GM23338 (cell line): ENCODE results near the gene LRP4. TPM values are rescaled to one million over a fixed set of nuclear protein-coding genes. Genes with fewer than 3 reads are reported as not detected.

Experiments
- ATAC-seq: fragments of 200-7000 bp; cut with Tn5 transposase; 3 replicates; pipeline ENCODE4 v1.9.1; 2020
- DNase-seq: peaks from one replicate; pipeline ENCODE4 v3.0.0-alpha.2; 2015; ENCODE audit warnings: low spot score
- H2AFZ ChIP-seq: fragments of 200-600 bp; sonication (generic); 2 replicates; pipeline ENCODE4 v1.8.0; 2016; ENCODE audit warnings: antibody characterized with exemption, mild to moderate bottlenecking, moderate library complexity
- H3F3A ChIP-seq: fragments of 200-600 bp; sonication (generic); replicated peaks from 2 replicates; pipeline ENCODE4 v1.8.0; 2017; ENCODE audit warnings: antibody characterized with exemption, mixed run types, low read depth
- H3K27ac ChIP-seq: fragments of 200-600 bp; sonication (generic); 2 replicates; pipeline ENCODE4 v1.6.1; 2016; ENCODE audit warnings: low read depth
- H3K27me3 ChIP-seq: fragments of 200-600 bp; sonication (generic); 2 replicates; pipeline ENCODE4 v1.8.0; 2016; ENCODE audit warnings: mild to moderate bottlenecking, mixed run types, moderate library complexity; ENCODE audit not compliant: insufficient read depth
- H3K36me3 ChIP-seq: fragments of 200-600 bp; sonication (generic); 2 replicates; pipeline ENCODE4 v1.8.0; 2016; ENCODE audit warnings: mild to moderate bottlenecking; ENCODE audit not compliant: insufficient read depth
- H3K4me1 ChIP-seq: fragments of 200-600 bp; sonication (generic); 2 replicates; pipeline ENCODE4 v1.8.0; 2016; ENCODE audit warnings: mild to moderate bottlenecking, moderate library complexity; ENCODE audit not compliant: insufficient read depth
- H3K4me2 ChIP-seq: fragments of 200-600 bp; sonication (generic); 2 replicates; pipeline ENCODE4 v1.7.1; 2017; ENCODE audit warnings: mixed run types
- H3K4me3 ChIP-seq: fragments of 200-600 bp; sonication (generic); 2 replicates; pipeline ENCODE4 v1.6.1; 2016; ENCODE audit warnings: mixed run types
- H3K79me2 ChIP-seq: fragments of 200-600 bp; sonication (generic); replicated peaks from 2 replicates; pipeline ENCODE4 v1.8.0; 2017; ENCODE audit warnings: mild to moderate bottlenecking; ENCODE audit not compliant: insufficient read depth
- H3K9me2 ChIP-seq: fragments of 200-600 bp; sonication (generic); 2 replicates; pipeline ENCODE4 v1.8.0; 2017; ENCODE audit not compliant: insufficient read depth
- H4K20me1 ChIP-seq: fragments of 200-600 bp; sonication (generic); replicated peaks from 2 replicates; pipeline ENCODE4 v1.8.0; 2017; ENCODE audit warnings: mild to moderate bottlenecking; ENCODE audit not compliant: insufficient read depth
- H3K27ac Mint-ChIP-seq: 2 replicates; pipeline ENCODE4 v1.8.0; 2020; ENCODE audit warnings: inconsistent platforms, mild to moderate bottlenecking, moderate library complexity, mixed read lengths
- H3K27me3 Mint-ChIP-seq: 3 replicates; pipeline ENCODE4 v1.8.0; 2022; ENCODE audit warnings: low read depth, mild to moderate bottlenecking, moderate library complexity, mixed read lengths, inconsistent platforms; ENCODE audit not compliant: insufficient read depth, poor library complexity
- H3K36me3 Mint-ChIP-seq: 3 replicates; pipeline ENCODE4 v1.8.0; 2021; ENCODE audit warnings: low read depth, mild to moderate bottlenecking, inconsistent platforms, moderate library complexity, mixed read lengths
- H3K4me1 Mint-ChIP-seq: 3 replicates; pipeline ENCODE4 v1.8.0; 2020; ENCODE audit warnings: mild to moderate bottlenecking, inconsistent platforms, mixed read lengths
- H3K4me3 Mint-ChIP-seq: 3 replicates; pipeline ENCODE4 v1.8.0; 2021; ENCODE audit warnings: moderate library complexity, mild to moderate bottlenecking, inconsistent platforms, mixed read lengths
- H3K9me3 Mint-ChIP-seq: 3 replicates; pipeline ENCODE4 v1.8.0; 2020; ENCODE audit warnings: moderate library complexity, mild to moderate bottlenecking, inconsistent platforms, mixed read lengths
- EZH2 ChIP-seq: fragments of 200-600 bp; sonication (generic); IDR thresholded peaks from one replicate; pipeline ENCODE4 v1.8.0; 2017; ENCODE audit warnings: antibody characterized with exemption, mild to moderate bottlenecking, low read depth; ENCODE audit not compliant: unreplicated experiment
- JUNB ChIP-seq: IDR thresholded peaks from one replicate; pipeline ENCODE4 v1.6.1; 2016; ENCODE audit warnings: antibody characterized with exemption; ENCODE audit not compliant: unreplicated experiment
- POLR2AphosphoS5 ChIP-seq: IDR thresholded peaks from 2 replicates; pipeline ENCODE4 v1.6.1; 2016; ENCODE audit warnings: antibody characterized with exemption, low read depth
- STAT1 ChIP-seq: IDR thresholded peaks from one replicate; pipeline ENCODE4 v1.6.1; 2016; ENCODE audit warnings: antibody characterized with exemption; ENCODE audit not compliant: unreplicated experiment
- ZNF331 ChIP-seq: fragments of 250-450 bp; sonication (Bioruptor Pico); IDR thresholded peaks from 2 replicates; pipeline ENCODE4 v1.5.0; 2020; ENCODE audit warnings: low read depth, mild to moderate bottlenecking, moderate library complexity
- polyA plus RNA-seq: library from polyadenylated mRNA; unstranded; fragments of >200 nt; fragmentation: Nextera tagmentation; extraction: Ambion mirVana; gene quantifications from 2 replicates; pipeline ENCODE4 v1.2.1, GENCODE V29; 2016
- total RNA-seq: library from RNA; depleted of rRNA; stranded (reverse); fragments of >200 nt; shearing (Covaris generic); gene quantifications from 2 replicates; pipeline ENCODE4 v1.2.3, GENCODE V29; 2014
- TF ChIP-seq, protein P1 (sequence below): fragments of 250-450 bp; sonication (Bioruptor Pico); IDR thresholded peaks from 2 replicates; pipeline ENCODE4 v1.5.0; 2020; ENCODE audit warnings: mild to moderate bottlenecking, moderate library complexity
- TF ChIP-seq, protein P2 (sequence below): IDR thresholded peaks from 2 replicates; pipeline ENCODE4 v1.6.1; 2016; ENCODE audit warnings: antibody characterized with exemption
- TF ChIP-seq, protein P3 (sequence below): IDR thresholded peaks from one replicate; pipeline ENCODE4 v1.6.1; 2018; ENCODE audit warnings: antibody characterized with exemption; ENCODE audit not compliant: unreplicated experiment

The LRP4 gene
- total and polyA plus RNA-seq, 2 experiments from 2014 or later = 6.0 to 18.4 TPM

DNA sequence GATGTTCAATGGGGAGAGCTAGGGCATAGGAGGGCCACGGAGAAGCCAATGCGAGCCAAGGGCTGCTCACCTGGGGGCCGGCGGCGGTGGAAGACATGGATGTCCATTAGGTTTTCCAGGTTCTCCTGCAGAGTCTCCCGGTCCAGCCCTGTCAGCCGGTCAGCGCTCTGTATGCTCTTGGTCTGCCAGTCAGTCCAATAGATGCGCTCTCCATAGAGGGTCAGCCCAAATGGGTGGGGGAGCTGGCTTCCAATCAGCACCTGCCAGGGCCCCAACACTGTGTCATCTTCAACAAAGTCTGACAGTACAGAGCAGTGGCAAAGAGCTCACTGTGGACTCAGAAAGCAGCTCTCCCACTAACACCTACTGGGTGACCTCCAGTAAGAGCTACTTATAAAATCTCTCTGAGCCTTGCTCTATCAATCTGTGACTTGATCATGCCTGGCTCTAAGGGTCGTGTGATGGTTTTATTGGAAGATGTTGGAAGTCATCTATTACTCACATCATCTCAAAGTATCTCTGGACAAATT is 39.2 kb downstream of the LRP4 start (continued):
- TF ChIP-seq, protein P1, sequence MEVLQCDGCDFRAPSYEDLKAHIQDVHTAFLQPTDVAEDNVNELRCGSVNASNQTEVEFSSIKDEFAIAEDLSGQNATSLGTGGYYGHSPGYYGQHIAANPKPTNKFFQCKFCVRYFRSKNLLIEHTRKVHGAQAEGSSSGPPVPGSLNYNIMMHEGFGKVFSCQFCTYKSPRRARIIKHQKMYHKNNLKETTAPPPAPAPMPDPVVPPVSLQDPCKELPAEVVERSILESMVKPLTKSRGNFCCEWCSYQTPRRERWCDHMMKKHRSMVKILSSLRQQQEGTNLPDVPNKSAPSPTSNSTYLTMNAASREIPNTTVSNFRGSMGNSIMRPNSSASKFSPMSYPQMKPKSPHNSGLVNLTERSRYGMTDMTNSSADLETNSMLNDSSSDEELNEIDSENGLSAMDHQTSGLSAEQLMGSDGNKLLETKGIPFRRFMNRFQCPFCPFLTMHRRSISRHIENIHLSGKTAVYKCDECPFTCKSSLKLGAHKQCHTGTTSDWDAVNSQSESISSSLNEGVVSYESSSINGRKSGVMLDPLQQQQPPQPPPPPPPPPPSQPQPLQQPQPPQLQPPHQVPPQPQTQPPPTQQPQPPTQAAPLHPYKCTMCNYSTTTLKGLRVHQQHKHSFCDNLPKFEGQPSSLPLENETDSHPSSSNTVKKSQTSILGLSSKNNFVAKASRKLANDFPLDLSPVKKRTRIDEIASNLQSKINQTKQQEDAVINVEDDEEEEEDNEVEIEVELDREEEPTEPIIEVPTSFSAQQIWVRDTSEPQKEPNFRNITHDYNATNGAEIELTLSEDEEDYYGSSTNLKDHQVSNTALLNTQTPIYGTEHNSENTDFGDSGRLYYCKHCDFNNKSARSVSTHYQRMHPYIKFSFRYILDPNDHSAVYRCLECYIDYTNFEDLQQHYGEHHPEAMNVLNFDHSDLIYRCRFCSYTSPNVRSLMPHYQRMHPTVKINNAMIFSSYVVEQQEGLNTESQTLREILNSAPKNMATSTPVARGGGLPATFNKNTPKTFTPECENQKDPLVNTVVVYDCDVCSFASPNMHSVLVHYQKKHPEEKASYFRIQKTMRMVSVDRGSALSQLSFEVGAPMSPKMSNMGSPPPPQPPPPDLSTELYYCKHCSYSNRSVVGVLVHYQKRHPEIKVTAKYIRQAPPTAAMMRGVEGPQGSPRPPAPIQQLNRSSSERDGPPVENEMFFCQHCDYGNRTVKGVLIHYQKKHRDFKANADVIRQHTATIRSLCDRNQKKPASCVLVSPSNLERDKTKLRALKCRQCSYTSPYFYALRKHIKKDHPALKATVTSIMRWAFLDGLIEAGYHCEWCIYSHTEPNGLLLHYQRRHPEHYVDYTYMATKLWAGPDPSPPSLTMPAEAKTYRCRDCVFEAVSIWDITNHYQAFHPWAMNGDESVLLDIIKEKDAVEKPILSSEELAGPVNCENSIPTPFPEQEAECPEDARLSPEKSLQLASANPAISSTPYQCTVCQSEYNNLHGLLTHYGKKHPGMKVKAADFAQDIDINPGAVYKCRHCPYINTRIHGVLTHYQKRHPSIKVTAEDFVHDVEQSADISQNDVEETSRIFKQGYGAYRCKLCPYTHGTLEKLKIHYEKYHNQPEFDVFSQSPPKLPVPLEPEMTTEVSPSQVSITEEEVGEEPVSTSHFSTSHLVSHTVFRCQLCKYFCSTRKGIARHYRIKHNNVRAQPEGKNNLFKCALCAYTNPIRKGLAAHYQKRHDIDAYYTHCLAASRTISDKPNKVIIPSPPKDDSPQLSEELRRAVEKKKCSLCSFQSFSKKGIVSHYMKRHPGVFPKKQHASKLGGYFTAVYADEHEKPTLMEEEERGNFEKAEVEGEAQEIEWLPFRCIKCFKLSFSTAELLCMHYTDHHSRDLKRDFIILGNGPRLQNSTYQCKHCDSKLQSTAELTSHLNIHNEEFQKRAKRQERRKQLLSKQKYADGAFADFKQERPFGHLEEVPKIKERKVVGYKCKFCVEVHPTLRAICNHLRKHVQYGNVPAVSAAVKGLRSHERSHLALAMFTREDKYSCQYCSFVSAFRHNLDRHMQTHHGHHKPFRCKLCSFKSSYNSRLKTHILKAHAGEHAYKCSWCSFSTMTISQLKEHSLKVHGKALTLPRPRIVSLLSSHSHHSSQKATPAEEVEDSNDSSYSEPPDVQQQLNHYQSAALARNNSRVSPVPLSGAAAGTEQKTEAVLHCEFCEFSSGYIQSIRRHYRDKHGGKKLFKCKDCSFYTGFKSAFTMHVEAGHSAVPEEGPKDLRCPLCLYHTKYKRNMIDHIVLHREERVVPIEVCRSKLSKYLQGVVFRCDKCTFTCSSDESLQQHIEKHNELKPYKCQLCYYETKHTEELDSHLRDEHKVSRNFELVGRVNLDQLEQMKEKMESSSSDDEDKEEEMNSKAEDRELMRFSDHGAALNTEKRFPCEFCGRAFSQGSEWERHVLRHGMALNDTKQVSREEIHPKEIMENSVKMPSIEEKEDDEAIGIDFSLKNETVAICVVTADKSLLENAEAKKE (CRISPR knock-in tag) = no peak
- TF ChIP-seq, protein P2, sequence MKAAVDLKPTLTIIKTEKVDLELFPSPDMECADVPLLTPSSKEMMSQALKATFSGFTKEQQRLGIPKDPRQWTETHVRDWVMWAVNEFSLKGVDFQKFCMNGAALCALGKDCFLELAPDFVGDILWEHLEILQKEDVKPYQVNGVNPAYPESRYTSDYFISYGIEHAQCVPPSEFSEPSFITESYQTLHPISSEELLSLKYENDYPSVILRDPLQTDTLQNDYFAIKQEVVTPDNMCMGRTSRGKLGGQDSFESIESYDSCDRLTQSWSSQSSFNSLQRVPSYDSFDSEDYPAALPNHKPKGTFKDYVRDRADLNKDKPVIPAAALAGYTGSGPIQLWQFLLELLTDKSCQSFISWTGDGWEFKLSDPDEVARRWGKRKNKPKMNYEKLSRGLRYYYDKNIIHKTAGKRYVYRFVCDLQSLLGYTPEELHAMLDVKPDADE = no peak
- TF ChIP-seq POLR2AphosphoS5 (no peak), STAT1 (no peak), EZH2 (no peak), JUNB (no peak)

DNA sequence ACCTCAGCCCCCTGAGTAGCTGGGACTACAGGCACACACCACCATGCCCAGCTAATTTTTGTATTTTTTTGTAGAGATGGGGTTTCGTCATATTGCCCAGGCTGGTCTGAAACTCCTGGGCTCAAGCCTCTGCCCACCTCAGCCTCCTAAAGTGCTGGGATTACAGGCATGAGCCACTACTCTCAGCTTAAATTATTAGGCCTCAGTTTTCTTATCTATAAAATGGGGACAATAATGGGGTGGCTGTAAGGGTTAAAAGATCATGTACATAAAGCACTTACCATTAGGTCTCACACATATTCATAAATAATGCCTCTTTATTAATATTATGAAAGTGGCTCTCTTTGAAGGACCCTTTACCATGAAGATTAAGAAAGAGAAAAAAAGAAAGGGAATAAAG is 40.8 kb downstream of the LRP4 start:
- H3K36me3 ChIP-seq = peaks cover 10% of the 10 kb centered on the region

More for the DNA sequence above, 40.8 kb downstream of the LRP4 start:
- Mint-ChIP-seq H3K27ac (no peak overlapping the region), H3K4me3 (no peak overlapping the region), H3K36me3 (peaks cover 73% of the 10 kb centered on the region), H3K9me3 (no peaks in the 10 kb centered on the region), H3K27me3 (no peaks in the 10 kb centered on the region), H3K4me1 (no peaks in the 10 kb centered on the region)
- H2AFZ ChIP-seq = no peak overlapping the region
- H3K27ac ChIP-seq = no peak overlapping the region
- 0 out of 2 replicates have a peak, but pooled peaks cover 5% of the 10 kb centered on the region for H4K20me1 ChIP-seq
- no peak overlapping the region for H3K4me3 ChIP-seq
- no peaks in the 10 kb centered on the region for H3K27me3 ChIP-seq
- H3K9me2 ChIP-seq = no peaks in the 10 kb centered on the region
- no peak overlapping the region for H3K4me2 ChIP-seq
- ATAC-seq (no peak), DNase-seq (no peak)
- no peaks in the 10 kb centered on the region for H3F3A ChIP-seq
- TF ChIP-seq, protein P3, sequence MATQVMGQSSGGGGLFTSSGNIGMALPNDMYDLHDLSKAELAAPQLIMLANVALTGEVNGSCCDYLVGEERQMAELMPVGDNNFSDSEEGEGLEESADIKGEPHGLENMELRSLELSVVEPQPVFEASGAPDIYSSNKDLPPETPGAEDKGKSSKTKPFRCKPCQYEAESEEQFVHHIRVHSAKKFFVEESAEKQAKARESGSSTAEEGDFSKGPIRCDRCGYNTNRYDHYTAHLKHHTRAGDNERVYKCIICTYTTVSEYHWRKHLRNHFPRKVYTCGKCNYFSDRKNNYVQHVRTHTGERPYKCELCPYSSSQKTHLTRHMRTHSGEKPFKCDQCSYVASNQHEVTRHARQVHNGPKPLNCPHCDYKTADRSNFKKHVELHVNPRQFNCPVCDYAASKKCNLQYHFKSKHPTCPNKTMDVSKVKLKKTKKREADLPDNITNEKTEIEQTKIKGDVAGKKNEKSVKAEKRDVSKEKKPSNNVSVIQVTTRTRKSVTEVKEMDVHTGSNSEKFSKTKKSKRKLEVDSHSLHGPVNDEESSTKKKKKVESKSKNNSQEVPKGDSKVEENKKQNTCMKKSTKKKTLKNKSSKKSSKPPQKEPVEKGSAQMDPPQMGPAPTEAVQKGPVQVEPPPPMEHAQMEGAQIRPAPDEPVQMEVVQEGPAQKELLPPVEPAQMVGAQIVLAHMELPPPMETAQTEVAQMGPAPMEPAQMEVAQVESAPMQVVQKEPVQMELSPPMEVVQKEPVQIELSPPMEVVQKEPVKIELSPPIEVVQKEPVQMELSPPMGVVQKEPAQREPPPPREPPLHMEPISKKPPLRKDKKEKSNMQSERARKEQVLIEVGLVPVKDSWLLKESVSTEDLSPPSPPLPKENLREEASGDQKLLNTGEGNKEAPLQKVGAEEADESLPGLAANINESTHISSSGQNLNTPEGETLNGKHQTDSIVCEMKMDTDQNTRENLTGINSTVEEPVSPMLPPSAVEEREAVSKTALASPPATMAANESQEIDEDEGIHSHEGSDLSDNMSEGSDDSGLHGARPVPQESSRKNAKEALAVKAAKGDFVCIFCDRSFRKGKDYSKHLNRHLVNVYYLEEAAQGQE = no peak
- no peak for TF ChIP-seq EZH2
- TF ChIP-seq ZNF331 (CRISPR knock-in tag) = no peak
- no peak for TF ChIP-seq STAT1
- H3K79me2 ChIP-seq = no peaks in the 10 kb centered on the region
- no peaks in the 10 kb centered on the region for H3K4me1 ChIP-seq
